Measurements from ENCODE around the gene APBB2.
"Not testable (repeated sequence)": the region's sequence is repeated elsewhere in the genome, so short reads cannot be mapped to it uniquely, and the experiment has no call there.

The APBB2 gene

DNA sequence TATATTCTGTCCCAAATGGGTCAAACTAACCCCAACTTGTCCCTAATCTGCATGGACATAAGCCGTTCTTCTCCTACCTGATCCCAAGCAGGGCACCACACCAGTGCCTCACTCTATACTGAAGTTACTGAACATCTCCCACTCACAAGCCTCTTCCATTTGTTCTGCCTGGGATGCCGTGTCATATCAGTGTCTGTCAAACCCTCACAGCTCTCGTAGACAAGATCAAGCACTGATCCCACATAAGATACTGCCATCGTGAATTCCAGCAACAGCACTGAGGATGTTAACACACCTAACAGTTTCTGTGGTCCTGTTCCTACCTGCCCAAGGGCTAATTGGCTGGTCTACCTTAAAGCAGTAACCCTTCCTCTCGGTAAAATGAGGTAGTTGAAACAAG, 162.1 kb downstream of the APBB2 start:
- no peak for DNase-seq

DNA sequence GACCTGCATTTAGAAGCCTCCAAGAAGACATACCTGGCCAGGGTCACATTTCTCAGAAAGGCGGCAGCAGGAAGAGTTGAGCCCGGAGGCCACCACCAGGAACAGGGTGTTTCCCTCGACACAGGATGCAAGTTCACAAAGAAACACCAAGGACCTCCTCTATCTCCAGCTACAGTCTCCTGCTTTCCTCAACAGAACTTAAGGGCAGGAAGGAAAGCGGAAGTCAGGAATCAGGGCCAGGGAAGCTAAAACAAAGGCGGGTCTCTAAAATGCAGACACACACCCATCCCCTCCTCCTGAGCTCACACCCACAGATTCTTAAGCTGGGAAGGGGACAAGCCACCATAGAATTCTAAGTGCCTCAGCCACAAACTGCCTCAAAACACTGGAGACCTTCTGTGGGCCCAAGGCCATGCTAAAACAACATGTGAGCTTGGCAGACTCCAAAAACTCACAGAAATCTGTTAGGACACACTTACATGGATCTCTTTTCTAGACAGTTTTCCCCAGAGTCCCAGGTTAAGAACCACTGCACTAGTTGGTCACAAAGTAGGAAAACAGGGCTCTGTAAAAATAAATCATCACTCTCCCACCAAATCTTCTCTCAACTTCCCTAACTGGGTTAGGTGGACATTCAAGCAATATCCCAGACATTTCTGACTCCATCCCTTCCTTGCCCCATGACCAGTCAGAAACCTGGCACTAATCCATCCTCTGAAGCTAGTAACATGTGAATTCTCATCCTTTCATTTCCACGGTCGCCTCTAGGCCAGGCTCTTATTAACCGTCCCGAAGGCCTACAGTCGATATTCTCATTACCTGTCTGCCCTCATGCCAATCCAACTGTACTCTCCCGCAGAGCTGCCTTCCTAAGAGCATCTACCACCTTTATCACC, 163.2 kb downstream of the APBB2 start:
- no peak for DNase-seq

DNA sequence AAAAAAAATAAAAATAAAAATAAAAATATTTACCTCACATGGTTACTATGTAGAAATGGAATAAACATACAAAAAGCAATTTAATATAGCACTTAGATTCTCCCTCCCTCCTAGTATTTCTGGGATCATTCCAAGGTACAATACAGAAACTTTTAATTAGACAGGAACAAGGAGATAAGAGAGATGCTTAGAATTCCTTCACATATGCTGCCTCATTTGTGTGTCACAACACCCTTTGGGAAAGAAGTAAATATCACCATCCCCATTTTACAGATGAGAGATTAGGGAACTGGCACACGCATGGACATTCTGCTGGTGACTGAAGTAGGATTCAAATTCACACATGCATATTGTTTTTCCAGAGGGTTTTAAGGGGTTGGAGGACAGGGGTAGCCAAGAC, 164.2 kb downstream of the APBB2 start:
- no peak for DNase-seq

DNA sequence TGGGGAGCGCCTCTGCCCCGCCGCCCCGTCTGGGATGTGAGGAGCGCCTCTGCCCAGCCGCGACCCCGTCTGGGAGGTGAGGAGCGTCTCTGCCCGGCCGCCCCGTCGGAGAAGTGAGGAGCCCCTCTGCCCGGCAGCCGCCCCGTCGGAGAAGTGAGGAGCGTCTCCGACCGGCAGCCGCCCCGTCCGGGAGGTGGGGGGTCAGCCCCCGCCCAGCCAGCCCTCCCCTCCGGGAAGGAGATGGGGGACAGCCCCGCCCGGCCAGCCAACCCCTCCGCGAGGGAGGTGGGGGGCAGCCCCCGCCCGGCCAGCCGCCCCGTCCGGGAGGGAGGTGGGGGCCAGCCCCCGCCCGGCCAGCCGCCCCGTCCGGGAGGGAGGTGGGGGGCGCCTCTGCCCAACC, 165.2 kb downstream of the APBB2 start:
- not testable (repeated sequence) for DNase-seq

DNA sequence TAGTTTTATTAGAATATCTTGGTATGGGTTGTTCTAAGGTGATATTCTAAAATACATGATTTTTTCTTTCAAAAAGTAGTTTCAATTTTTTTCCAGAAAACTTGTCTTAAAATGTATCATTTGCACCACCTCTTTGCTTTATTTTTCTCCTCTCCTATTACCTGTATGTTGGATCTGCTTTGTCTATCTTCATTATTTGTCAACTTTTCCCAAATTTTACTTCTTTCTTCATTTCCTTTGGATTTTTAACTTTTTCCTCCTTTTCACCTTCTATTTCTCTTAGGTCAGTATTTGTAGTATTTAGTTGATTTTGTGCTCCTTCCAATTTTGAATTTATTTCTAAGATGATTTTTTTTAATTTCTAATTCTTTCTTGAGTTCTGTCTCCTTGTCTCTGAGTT, 169.6 kb downstream of the APBB2 start:
- DNase-seq = no peak

DNA sequence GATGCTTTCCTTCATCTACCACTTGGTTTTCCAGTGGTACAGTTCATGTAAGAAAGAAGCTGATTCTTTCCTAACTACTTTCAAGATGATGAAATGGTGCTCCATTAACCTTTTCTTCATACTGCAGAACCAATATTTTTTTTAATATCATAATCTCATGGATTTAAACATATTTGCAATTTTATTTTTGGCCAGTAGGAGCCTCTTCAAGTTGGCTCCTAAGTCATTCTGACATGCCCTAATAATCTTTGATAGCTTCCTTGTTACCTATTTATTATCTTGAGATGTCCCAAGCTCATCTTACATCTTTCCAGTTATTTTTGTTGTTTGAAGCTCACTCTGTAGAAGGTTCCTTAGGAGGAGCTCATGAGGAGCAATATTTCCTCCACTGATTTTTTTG, 170.2 kb downstream of the APBB2 start:
- no peak for DNase-seq

DNA sequence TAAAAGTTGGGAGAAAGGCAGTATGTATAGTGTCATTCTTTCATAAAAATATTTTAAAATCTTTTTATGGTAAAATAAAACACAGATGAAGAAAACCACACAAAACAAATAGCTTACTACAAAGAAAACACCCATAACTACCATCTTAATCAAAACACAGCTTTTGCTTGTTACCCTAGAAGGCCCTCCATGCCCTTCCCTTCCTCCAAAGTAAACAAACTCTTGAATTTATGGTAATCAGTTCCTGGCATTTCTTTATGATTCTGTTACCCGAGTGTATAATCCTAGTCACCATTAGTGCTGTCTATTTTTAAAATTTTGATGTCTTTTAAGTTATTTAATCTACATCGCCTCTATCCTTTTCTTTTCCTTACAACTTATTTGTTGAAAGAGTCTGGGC, 170.9 kb downstream of the APBB2 start:
- no peak for DNase-seq

DNA sequence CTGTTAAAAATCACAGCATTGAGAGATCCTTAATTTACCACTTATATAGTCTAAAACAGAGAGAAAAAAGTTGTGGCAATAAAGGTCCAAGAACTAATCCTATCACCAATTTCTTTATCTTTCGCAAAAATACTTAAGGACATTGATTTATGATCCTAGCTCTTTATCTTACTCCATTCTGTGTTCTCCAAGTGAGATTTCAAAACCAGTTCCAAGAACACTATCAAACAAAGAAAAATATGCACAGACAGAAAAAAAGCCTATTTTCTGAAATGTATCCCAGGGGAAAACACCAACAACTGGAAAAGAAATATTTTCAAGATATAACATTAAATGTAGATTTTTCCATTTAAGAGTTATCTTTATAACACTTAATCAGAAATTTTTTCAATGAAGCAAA, 172.8 kb downstream of the APBB2 start:
- no peak for DNase-seq

DNA sequence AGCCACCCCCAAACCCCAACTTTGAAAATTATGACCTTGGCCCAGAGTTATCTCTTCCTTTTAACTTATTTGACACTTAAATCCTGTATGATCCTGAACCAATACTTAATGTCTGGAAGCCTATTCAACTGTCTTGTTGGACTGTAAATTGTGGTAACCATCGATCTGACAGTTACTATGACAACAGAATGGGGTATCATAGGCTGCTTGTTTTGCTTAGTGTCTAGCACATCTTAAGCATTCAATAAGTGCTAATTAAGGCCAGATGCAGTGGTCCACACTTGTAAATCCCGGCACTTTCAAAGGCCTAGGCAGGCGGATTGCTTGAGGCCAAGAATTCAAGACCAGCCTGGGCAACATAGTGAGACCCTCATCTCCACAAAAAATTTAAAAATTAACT, 175.0 kb downstream of the APBB2 start:
- DNase-seq = no peak

DNA sequence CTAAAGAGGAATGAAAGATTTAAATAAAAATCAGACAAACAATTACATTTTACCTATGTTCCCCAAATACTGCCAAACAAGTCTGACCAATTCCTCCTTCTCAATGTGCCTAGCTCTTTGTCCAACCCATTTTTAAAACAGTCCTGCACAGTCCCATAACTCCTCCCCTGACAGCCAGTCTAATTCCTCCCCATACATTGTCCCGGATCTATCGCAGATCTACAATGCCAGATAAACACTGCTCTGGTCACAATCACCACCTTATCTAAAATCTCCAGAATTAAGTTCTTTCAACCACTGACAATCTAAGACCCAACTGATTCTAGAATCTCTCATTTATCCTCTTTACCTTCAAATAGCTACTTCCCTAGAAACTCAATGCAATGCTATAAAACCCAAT, 176.0 kb downstream of the APBB2 start:
- no peak for DNase-seq

DNA sequence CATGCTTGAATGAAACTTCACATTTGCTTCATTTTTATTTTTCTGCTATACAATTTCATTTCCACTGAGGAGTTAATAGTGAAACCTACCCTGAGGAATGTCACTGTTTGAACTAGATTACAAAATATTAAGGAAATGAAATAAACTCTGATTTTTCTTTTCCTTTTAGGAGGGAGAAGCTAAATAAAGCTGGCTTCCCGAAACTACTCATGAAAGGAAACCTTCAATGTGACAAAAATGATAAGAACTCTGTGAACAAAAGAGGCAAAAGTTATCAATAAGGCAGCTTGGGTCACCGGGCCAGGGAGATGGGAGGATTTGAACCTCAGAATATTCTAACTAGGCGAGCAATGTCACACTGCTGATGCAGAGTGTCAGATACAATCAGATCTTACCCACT, 185.2 kb downstream of the APBB2 start:
- no peak for DNase-seq

DNA sequence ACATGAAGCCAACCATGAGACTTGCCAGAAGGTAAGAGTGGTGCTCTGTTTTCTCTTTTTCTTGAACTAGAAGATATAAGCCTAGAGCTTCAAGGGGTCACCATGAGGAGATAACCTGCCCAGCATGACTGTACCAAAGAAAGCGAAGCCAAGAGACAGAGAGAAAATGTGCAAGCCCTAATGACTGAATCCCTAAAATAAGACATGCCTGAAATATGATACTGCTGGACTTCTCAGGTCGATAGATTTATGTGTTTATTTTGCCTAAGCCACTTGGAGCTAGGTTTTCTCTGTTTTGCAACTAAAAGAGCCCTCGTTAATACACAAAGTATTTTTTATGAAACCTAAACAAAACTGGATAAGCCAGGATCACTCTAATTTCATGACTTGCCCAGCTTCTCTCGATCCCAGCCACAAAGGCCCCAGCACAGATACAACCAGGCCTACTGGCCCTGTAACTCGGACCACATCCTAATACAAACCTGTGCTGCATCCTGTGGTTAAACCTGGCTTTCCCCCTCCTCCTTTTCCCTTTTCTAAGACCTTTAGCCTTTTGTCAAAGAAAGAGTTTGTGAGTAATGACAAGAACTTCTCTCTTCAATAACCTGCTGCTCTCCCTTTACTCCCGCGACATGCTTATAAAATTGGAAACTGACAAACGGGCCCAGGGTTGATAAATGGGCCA, 185.8 kb downstream of the APBB2 start:
- DNase-seq = no peak

DNA sequence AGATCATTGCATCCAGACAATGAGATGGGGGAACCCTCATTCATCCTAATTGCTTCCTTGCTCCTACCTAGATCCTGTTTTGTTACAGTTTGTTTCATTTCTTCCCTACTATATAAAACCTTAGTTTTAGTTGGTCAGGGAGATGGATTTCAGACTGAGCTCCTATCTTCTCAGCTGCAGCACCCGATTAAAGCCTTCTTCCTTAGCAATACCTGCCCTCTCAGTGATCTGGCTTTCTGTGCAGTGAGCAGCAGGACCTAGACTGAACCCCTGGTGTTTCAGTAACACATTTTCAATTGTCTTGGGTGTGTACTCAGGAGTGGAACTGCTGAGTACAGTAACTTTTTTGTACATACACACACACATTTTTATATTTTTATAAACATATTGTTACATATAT, 187.4 kb downstream of the APBB2 start:
- no peak for DNase-seq

DNA sequence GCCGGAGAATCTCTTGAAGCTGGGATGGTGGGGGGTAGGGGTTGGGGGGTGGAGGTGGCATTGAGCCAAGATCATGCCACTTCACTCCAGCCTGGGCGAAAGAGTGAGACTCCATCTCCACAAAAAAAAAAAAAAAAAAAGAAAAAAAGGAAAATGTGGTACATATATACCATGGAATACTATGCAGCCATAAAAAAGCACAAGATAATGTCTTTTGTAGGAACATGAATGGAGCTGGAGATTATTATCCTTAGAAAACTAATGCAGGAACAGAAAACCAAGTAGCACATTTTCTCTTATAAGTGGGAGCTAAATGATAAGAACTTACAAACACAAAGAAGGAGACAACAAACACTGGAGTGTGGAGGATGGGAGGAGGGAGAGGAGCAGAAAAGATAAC, 188.5 kb downstream of the APBB2 start:
- DNase-seq = no peak

DNA sequence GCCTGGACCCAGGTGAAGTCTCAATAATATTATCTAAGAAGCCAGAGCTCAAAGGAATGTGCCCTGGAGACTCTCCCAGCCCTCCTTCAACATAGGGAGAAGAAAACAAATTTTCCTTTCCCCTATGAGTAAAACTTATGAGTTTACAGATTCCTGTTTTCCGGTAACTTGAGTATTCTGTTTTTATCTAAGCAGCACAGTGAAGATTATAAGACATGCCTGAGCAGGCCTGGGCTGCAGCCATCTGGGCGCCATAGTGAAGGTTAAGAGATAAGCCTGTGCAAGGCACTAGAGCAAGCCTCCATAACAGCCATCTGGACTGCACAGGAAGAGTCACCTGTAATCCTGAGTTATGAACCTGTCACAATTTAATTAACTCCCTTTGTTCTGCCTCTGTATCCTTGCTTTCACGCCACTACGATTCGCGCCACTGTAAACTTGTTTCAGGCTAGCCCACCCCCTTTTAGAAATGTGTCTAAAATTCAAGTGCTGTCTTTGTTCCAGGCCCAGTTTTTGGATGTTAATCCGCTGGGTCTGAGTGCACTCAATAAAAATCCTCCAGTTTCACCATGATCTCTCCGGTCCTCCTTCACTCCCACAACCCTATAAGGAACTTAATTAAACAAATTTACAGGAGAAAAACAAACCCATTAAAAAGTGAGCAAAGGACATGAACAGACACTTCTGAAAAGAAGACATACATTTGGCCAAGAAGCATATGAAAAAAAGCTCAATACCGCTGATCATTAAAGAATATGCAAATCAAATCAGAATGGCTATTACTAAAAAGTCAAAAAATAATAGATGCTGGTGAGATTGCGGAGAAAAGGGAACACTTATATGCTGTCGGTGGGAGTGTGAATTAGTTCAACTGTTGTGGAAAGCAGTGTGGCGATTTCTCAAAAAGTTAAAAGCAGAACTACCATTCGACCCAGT, 189.5 kb downstream of the APBB2 start:
- DNase-seq = no peak

DNA sequence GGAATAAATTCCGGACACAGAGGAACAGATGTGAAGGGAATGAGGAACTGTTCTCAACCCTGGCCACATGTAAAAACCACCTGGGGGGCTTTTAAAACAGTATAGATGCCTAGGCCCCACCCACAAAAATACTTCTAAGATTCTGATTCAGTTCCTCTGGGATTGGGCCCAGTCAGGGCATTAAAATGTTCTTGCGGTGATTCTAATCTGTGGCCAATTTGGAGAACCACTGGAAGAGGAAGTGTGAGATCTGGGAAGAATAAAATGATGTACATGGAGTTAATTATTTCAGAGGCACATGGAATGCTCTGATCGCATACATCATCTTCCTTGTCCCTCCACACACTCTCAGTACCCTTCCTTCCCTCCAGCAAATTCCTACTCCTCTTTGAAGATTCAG, 192.2 kb downstream of the APBB2 start:
- no peak for DNase-seq

DNA sequence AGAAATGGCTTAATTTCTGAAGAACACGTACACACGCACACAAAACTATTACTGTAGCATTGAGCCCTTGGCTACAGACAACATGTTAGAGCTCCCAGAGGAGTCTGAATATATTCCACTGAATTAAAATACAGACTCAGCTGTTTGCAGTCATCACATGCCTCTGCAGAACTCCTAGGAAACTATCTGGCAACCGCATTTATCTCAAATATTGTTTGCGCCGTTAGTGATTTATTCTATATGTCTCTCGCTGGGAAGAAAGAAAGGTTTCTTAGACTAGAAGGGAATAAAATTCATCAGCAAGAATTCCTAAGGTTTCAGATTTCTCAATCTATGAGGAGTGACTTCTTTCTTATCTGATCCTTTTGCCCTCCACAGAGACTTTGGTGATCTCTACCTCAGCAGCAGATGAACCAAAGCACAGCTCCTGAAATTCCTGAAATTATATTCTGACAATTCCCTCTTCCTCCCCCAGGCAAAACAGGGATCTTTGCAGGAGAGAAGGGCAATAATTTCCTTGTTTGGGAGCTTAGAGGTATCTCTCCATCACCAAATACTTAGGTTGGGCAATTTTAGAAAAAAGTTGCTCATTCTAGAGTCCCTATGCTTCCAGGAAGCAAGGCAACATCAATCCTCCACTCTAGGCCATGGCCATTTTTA, 199.2 kb downstream of the APBB2 start:
- DNase-seq = no peak

DNA sequence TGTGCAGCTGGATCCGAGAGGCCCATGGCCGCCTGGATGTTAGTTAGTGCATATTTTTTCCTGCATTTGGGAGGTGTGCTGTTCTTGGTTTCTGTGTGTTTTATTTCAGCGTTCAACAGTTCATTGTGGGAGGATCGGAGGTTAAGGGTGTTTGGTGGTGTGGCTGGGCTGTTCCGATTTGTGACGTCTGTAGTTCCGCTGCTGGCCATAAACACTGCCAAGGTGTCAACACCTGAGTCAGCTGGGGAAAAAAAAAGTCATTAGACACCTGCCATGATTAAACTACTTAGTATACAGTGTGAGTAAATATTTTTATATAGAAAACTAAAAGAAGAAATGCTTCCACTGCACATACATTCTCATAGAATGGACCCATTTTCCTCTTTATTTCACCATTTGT, 200.2 kb downstream of the APBB2 start:
- no peak for DNase-seq

DNA sequence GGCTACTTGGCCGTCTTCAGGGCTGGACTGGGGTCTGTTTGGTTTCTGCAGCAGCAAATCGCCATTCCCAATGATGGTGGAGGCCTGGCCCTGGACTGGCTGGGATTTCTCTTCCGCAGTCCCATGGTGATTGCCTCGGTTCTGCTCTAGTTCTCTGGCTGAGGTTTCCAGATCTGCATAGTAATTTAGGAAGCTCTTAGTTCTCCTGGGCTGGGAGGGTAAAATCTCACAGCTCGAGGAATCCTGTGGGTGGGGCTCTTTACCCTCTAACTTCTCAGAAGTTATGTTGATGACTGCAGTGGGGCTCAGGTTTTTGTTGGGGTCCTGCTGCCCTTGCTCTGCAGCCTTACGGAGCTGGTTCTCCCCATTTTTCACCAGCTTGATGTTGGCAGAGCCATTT, 200.6 kb downstream of the APBB2 start:
- DNase-seq = no peak

DNA sequence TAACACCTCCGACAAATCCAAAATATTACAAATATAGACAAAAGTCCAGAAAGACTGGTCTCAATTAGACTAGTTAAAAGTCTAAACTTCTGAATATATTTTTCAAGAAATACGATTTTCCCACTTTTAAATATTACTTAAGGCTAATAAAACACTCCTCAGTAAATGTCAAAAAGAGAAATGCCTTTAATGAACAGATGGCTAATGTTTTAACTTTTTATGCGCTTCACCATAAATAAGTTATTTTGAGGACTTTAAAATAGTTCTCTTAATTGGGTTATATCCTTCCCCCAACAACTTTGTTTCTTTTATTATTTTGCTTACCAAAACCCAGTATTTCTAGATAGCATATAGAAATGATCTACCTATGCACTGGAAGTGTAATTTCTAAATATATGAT, 201.4 kb downstream of the APBB2 start:
- DNase-seq = no peak

DNA sequence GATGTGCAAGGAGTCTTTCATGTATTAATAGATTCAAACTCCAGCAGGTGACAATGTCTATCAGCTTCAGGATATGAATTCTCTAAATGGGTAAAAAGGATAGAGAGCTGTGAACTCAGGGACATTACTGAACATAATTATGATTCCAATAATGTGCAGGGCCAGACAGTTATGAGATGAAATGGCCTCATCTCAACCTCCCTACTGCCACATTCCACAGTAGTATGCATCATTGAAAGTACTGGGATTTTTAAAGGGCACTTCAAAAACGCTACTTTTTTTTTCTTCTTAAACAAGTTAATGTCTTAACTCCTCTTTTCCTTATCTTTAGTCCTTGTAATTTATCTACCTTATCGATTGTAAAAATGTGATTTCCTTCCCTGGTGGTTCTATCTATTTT, 202.0 kb downstream of the APBB2 start:
- no peak for DNase-seq

DNA sequence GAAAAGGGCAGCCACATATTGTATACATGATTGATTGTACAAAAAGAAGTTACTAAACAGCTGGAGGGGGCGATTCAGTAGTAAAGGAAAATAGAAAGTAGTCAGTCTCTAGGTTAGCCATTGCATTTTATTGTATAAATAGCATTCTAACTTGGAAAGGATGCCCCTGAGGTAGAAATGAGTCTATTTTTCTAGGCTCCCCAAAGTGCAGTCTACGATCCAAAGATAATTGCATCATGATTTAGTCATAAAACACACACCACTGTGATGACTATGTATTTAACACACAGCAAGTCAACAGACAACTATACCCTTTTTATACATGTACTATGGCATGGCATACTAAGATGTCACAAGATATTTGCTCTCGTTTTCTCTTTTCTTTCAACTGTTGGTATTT, 204.9 kb downstream of the APBB2 start:
- no peak for DNase-seq

DNA sequence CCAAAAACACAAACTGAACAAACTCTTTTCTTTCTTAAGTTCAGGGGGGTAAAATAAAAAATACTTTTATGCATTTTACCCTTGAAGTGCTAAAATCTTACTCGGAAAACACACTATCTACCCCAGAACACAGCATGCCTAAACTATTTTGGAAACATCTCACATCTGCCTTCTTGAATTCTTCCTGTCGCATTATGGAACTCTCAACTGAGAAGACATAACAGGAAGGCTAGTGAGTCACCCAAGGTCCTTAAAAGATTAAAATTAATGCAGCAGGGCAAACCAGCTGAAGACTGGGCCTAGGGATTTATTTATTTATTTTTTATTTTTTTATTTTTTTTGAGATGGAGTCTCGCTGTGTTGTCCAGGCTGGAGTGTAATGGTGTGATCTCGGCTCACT, 208.2 kb downstream of the APBB2 start:
- DNase-seq = no peak
